Measurements from ENCODE around the gene MAP3K21. TPM values are rescaled to one million over a fixed set of nuclear protein-coding genes. Genes with fewer than 3 reads are reported as not detected.

MAP3K21 gene
- total RNA-seq, 1 donor from 2014 or later, result 7.6 TPM

DNA sequence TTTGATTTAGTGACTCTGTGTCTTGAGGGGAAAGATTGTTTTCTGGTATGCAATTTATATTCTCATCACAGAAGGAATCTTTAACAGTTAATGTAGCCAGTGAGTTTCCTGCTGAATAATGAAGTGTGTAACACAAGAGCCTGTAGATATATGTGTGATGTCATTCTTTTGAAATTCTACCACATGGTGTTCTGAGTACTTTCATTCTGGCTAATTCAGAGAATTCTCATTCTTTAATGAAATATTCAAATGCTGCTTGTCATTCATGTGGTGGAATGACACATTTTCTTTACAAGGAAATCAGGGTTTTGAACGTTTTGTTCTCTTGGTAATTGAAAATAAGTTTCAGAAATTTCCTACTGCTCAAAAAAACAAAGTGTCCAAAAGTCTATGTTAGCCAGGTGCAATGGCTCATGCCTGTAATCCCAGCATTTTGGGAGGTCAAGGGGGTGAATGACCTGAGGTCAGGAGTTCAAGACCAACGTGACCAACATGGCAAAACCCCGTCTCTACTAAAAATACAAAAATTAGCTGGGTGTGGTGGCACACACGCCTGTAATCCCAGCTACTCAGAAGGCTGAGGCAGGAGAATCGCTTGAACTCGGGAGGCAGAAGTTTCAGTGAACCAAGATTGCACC, 79.6 kb downstream of the MAP3K21 start:
- no peaks in the 10 kb centered on the region for H3K36me3 ChIP-seq (ENCODE audit: control insufficient read depth, insufficient read depth, low read length)
- TF ChIP-seq CTCF (IDR thresholded peaks at IDR 0.05; ENCODE audit: insufficient read depth, low read length, poor library complexity, severe bottlenecking), result no peak
- H3K4me3 ChIP-seq (ENCODE audit: low read depth, low read length), result no peak overlapping the region
- no peaks in the 10 kb centered on the region for H3K27me3 ChIP-seq (ENCODE audit: control insufficient read depth, insufficient read depth, low read length)
- DNase-seq (ENCODE audit: low read depth), result no peak

GRCh38 chr1:233409540-233409939, 82.0 kb downstream of the MAP3K21 start:
- DNase-seq (ENCODE audit: low read depth), result no peak
- Histone ChIP-seq H3K27me3 (ENCODE audit: control insufficient read depth, insufficient read depth, low read length) (no peaks in the 10 kb centered on the region), H3K4me3 (ENCODE audit: low read depth, low read length) (no peak overlapping the region), H3K36me3 (ENCODE audit: control insufficient read depth, insufficient read depth, low read length) (no peaks in the 10 kb centered on the region)
- no peak for TF ChIP-seq CTCF (IDR thresholded peaks at IDR 0.05; ENCODE audit: insufficient read depth, low read length, poor library complexity, severe bottlenecking)

GRCh38 chr1:233410906-233411305, 83.4 kb downstream of the MAP3K21 start:
- no peak for DNase-seq (ENCODE audit: low read depth)

DNA sequence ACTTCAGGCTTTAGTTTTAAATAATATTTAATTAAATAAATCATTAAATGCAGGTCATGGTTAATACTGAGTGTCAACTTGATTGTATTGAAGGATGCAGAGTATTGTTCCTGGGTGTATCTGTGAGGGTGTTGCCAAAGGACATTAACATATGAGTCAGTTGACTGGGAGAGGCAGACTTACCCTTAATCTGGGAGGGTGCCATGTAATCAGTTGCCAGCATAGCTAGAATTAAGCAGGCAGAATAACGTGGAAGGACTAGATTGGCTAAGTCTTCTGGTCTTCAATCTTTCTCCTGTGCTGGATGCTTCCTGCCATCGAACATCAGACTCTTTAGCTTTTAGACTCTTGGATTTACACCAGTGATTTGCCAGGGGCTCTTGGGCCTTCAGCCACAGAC, 85.3 kb downstream of the MAP3K21 start:
- no peaks in the 10 kb centered on the region for H3K27me3 ChIP-seq (ENCODE audit: control insufficient read depth, insufficient read depth, low read length)
- no peak for TF ChIP-seq CTCF (IDR thresholded peaks at IDR 0.05; ENCODE audit: insufficient read depth, low read length, poor library complexity, severe bottlenecking)
- H3K4me3 ChIP-seq (ENCODE audit: low read depth, low read length), result no peak overlapping the region
- H3K36me3 ChIP-seq (ENCODE audit: control insufficient read depth, insufficient read depth, low read length), result no peaks in the 10 kb centered on the region
- DNase-seq (ENCODE audit: low read depth), result no peak

More at GRCh38 chr1:233410906-233411305, 83.4 kb downstream of the MAP3K21 start:
- Histone ChIP-seq H3K36me3 (ENCODE audit: control insufficient read depth, insufficient read depth, low read length) (no peaks in the 10 kb centered on the region), H3K4me3 (ENCODE audit: low read depth, low read length) (no peak overlapping the region), H3K27me3 (ENCODE audit: control insufficient read depth, insufficient read depth, low read length) (no peaks in the 10 kb centered on the region)
- no peak for TF ChIP-seq CTCF (IDR thresholded peaks at IDR 0.05; ENCODE audit: insufficient read depth, low read length, poor library complexity, severe bottlenecking)

GRCh38 chr1:233421293-233421692, 93.8 kb downstream of the MAP3K21 start:
- no peak for TF ChIP-seq CTCF (IDR thresholded peaks at IDR 0.05; ENCODE audit: insufficient read depth, low read length, poor library complexity, severe bottlenecking)
- H3K4me3 ChIP-seq (ENCODE audit: low read depth, low read length), result no peak overlapping the region
- no peaks in the 10 kb centered on the region for H3K27me3 ChIP-seq (ENCODE audit: control insufficient read depth, insufficient read depth, low read length)
- no peaks in the 10 kb centered on the region for H3K36me3 ChIP-seq (ENCODE audit: control insufficient read depth, insufficient read depth, low read length)
- DNase-seq (ENCODE audit: low read depth), result no peak

DNA sequence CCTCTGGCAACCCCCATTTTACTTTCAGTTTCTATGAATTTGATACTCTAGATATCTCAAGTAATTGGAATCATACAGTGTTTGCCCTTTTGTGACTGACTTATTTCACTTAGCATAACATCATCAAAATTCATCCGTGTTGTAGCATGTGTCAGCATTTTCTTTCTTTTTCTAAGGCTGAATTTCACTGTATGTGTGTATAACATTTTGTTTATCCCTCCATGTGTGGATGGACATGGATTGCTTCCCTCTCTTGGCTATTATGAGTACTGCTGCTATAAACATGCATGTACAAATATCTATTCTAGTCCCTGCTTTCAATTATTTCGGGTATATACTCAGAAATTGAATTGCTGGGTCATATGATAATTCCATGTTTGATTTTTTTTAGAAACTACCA, 97.3 kb downstream of the MAP3K21 start:
- TF ChIP-seq CTCF (IDR thresholded peaks at IDR 0.05; ENCODE audit: insufficient read depth, low read length, poor library complexity, severe bottlenecking), result peak; percentile 31
- Histone ChIP-seq H3K4me3 (ENCODE audit: low read depth, low read length) (no peak overlapping the region), H3K27me3 (ENCODE audit: control insufficient read depth, insufficient read depth, low read length) (no peaks in the 10 kb centered on the region), H3K36me3 (ENCODE audit: control insufficient read depth, insufficient read depth, low read length) (no peaks in the 10 kb centered on the region)
- DNase-seq (ENCODE audit: low read depth), result no peak
